HepG2 (cell line): Measurements from ENCODE around the gene GDF9. TPM values are rescaled to one million over a fixed set of nuclear protein-coding genes. Genes with fewer than 3 reads are reported as not detected.

Experiments used
- ASH2L ChIP-seq: fragments of 300-600, 200-600 bp; sonication (generic); IDR thresholded peaks from 2 replicates; pipeline ENCODE4 v1.7.0; 2017; ENCODE audit warnings: low read depth, mild to moderate bottlenecking, moderate library complexity, mixed read lengths, low read length; ENCODE audit not compliant: insufficient read length
- ATF1 ChIP-seq: IDR thresholded peaks from 2 replicates; pipeline ENCODE4 v1.6.1; 2016; ENCODE audit warnings: mild to moderate bottlenecking, control low read depth
- HMG20B ChIP-seq: conservative IDR thresholded peaks from 2 replicates; pipeline ENCODE4 v1.6.1; 2016; ENCODE audit warnings: missing genetic modification reagents, missing compliant biosample characterization
- IRF9 ChIP-seq: sonication (generic); formaldehyde crosslinking; IDR thresholded peaks from 2 replicates; pipeline ENCODE4 v1.8.0; 2022; ENCODE audit warnings: missing genetic modification reagents, mild to moderate bottlenecking, borderline replicate concordance
- MLX ChIP-seq: IDR thresholded peaks from 2 replicates; pipeline ENCODE4 v1.6.1; 2016
- NFKB2 ChIP-seq: sonication (generic); formaldehyde crosslinking; IDR thresholded peaks from 2 replicates; pipeline ENCODE4 v1.4.0; 2020; ENCODE audit warnings: missing genetic modification reagents, borderline replicate concordance
- SOX5 ChIP-seq: IDR thresholded peaks from 2 replicates; pipeline ENCODE4 v1.6.1; 2016; ENCODE audit warnings: borderline replicate concordance
- ZFY ChIP-seq: sonication (generic); formaldehyde crosslinking; IDR thresholded peaks from 2 replicates; pipeline ENCODE4 v1.4.0; 2020; ENCODE audit warnings: missing genetic modification reagents
- ZNF30 ChIP-seq: sonication (generic); formaldehyde crosslinking; IDR thresholded peaks from 2 replicates; pipeline ENCODE4 v1.5.0; 2020; ENCODE audit warnings: mild to moderate bottlenecking, missing genetic modification reagents
- ZNF597 ChIP-seq: sonication (generic); formaldehyde crosslinking; IDR thresholded peaks from 2 replicates; pipeline ENCODE4 v1.5.0; 2020; ENCODE audit warnings: missing genetic modification reagents
- ZNF776 ChIP-seq: sonication (generic); formaldehyde crosslinking; IDR thresholded peaks from 2 replicates; pipeline ENCODE4 v1.4.0; 2020; ENCODE audit warnings: mild to moderate bottlenecking, missing genetic modification reagents
- polyA plus RNA-seq, 8 experiments: library from polyadenylated mRNA; depleted of rRNA in 3 of 8; stranded (reverse) in 7 of 8; unstranded in 1 of 8; fragments of >200 nt; fragmentation: Illumina TruSeq in 4 of 8; extraction: Trizol in 4 of 8; gene quantifications; 2 replicates each; pipeline versions ENCODE4 v1.2.1 to v1.2.3, GENCODE V29; 2011 to 2016; ENCODE audit warnings: low read depth in 4 of 8, missing spikeins in 1 of 8, mixed read lengths in 1 of 8; ENCODE audit not compliant: insufficient read depth in 1 of 8
- total RNA-seq, 5 experiments: library from RNA; depleted of rRNA; stranded (reverse); fragments of >200 nt; fragmentation: Illumina TruSeq; extraction: Trizol; gene quantifications; 2 replicates each; pipeline ENCODE4 v1.2.3, GENCODE V29; 2016; ENCODE audit warnings: low read depth in 1 of 5
- TF ChIP-seq, protein P1 (sequence below): sonication (generic); formaldehyde crosslinking; IDR thresholded peaks from 2 replicates; pipeline ENCODE4 v1.4.0; 2020; ENCODE audit warnings: mild to moderate bottlenecking, missing genetic modification reagents
- TF ChIP-seq, protein P2 (sequence below): sonication (generic); formaldehyde crosslinking; IDR thresholded peaks from 2 replicates; pipeline ENCODE4 v1.8.1; 2023; ENCODE audit warnings: missing genetic modification reagents, inconsistent platforms, borderline replicate concordance

Gene GDF9
- total and polyA plus RNA-seq, 2 of the 13 experiments (the other 11 are each of a cell fraction or from before 2014, with no cell fraction given): 0.33 to 0.38 TPM

GRCh38 chr5:132839426-132840301 lies 26.6 kb downstream of the GDF9 start (continued):
- TF ChIP-seq, protein P1, sequence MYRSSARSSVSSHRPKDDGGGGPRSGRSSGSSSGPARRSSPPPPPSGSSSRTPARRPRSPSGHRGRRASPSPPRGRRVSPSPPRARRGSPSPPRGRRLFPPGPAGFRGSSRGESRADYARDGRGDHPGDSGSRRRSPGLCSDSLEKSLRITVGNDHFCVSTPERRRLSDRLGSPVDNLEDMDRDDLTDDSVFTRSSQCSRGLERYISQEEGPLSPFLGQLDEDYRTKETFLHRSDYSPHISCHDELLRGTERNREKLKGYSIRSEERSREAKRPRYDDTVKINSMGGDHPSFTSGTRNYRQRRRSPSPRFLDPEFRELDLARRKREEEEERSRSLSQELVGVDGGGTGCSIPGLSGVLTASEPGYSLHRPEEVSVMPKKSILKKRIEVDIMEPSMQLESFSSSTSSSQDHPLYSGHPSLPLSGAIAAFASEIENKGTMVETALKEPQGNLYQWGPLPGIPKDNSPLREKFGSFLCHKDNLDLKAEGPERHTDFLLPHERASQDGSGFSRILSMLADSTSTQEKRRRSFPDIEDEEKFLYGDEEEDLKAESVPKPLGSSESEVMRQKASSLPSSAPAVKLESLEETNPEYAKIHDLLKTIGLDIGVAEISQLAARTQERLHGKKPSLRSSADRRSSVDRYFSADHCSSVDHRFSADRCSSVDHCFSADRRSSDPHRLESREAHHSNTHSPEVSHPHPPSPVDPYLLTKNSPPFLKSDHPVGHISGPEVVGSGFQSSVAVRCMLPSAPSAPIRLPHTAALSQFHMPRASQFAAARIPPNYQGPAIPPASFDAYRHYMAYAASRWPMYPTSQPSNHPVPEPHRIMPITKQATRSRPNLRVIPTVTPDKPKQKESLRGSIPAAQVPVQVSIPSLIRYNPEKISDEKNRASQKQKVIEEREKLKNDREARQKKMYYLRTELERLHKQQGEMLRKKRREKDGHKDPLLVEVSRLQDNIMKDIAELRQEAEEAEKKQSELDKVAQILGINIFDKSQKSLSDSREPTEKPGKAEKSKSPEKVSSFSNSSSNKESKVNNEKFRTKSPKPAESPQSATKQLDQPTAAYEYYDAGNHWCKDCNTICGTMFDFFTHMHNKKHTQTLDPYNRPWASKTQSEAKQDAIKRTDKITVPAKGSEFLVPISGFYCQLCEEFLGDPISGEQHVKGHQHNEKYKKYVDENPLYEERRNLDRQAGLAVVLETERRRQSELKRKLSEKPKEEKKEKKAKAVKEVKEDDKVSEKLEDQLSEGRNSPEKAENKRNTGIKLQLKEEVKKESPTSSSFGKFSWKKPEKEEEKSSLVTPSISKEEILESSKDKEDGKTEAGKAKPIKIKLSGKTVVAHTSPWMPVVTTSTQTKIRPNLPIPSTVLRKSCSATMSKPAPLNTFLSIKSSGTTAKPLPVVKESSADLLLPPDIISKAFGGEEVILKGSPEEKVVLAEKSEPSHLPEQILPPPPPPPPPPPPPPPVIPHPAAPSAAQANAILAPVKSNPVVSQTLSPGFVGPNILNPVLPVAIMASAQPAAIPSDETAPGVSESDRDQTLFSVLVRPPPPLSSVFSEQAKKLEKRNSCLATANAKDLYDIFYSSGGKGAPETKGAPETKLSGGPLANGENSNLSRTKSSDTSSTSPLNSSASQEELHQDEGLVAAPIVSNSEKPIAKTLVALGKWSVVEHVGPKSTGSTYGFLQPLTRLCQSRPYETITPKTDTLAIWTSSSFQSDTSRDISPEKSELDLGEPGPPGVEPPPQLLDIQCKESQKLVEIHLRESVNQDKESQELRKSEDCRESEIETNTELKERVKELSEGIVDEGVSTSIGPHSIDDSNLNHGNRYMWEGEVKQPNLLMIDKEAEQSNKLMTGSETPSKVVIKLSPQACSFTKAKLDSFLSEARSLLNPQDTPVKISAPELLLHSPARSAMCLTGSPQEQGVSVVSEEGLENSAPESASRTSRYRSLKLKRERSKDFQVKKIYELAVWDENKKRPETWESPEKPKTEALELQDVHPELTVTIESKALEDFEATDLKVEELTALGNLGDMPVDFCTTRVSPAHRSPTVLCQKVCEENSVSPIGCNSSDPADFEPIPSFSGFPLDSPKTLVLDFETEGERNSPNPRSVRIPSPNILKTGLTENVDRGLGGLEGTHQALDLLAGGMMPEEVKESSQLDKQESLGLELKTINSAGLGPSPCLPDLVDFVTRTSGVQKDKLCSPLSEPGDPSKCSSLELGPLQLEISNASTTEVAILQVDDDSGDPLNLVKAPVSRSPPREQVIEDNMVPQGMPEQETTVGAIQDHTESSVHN: 0 out of 2 replicates have a peak, but pooled peaks have one; percentile 57
- TF ChIP-seq ZNF597 (no peak), ZNF30 (CRISPR knock-in tag) (no peak), SOX5 (CRISPR knock-in tag) (peak; percentile 71; the same call in 1 of the 2 replicates), HMG20B (CRISPR knock-in tag) (peak; percentile 86), ATF1 (CRISPR knock-in tag) (peak; percentile 67), IRF9 (CRISPR knock-in tag) (peak; percentile 47; the same call in 1 of the 2 replicates), ZFY (CRISPR knock-in tag) (peak; percentile 30), ASH2L (peak; percentile 92), MLX (CRISPR knock-in tag) (peak; percentile 31; the same call in 1 of the 2 replicates), NFKB2 (CRISPR knock-in tag) (no peak), ZNF776 (no peak)
- TF ChIP-seq, protein P2, sequence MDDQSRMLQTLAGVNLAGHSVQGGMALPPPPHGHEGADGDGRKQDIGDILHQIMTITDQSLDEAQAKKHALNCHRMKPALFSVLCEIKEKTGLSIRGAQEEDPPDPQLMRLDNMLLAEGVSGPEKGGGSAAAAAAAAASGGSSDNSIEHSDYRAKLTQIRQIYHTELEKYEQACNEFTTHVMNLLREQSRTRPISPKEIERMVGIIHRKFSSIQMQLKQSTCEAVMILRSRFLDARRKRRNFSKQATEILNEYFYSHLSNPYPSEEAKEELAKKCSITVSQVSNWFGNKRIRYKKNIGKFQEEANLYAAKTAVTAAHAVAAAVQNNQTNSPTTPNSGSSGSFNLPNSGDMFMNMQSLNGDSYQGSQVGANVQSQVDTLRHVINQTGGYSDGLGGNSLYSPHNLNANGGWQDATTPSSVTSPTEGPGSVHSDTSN (CRISPR knock-in tag): no peak
